Heart left ventricle (tissue), 13 donors: ENCODE results near the gene DDX3X.

Experiments used
- CTCF ChIP-seq, 12 donors: fragments of 200-600 bp; sonication (generic) in 4 of 12; IDR thresholded peaks; one replicate each; pipeline versions ENCODE4 v1.5.0 to v1.8.0; 2018 to 2022; ENCODE audit warnings: antibody characterized with exemption in 12 of 12, mild to moderate bottlenecking in 5 of 12
- POLR2A ChIP-seq, 2 donors: fragments of 450-650 bp; IDR thresholded peaks; one replicate each; pipeline ENCODE4 v1.6.1; 2017; ENCODE audit warnings: antibody characterized with exemption in 2 of 2, mild to moderate bottlenecking in 2 of 2, moderate library complexity in 2 of 2
- donor health status: ischemic (EF 13 %, LVEDD 7.1; RV severe dilation, severe dysfunction).
- donor health status: DM: no; HTN: yes; CAD: no.
- donor health status: DM: no; HTN: no; CAD: no.
- donor health status: ischemic (EF 25% LVEDD 6.9; RV normal size, moderate dysfunction).
- donor health status: ischemic (EF 25% LVEDD 5.7; RV mildly dilated, moderate dysfunction).
- donor health status: ischemic (EF 35%, LVEDD 5.7; RV mildly dilated, moderate dysfunction).
- donor health status: nonischemic (EF 11% LVEDD 7.7; RV severe dilation, severe dysfunction).
- donor health status: DM: yes; HTN: yes; CAD: no.
- donor health status: PGD.
- donor health status: ischemic (EF 29% LVEDD 5.4; RV normal size, mild dysfunction).
- donor health status: nonischemic (EF 23%, LVEDD 6.1; RV moderate dilation, normal function).

DNA sequence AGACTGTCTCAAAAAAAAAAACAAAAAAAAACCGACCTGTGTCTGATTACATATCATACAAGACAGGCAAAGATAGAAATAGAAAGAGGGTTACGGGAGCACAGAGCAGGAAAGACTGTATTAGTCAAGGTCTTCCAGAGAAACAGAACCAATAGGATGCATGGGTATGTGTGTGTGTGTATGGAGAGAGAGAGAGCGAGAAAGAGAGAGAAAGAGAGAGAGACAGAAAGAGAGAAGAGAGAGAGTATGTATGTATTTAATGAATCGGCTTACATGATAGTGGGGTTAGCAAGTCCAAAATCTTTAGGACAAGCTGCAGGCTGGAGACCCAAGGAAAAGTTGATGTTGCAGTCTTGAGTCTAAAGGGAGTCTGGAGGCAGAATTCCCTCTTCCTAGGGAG lies 7.5 kb upstream of the DDX3X start:
- TF ChIP-seq CTCF (IDR thresholded peaks at IDR 0.05) (no peak), POLR2A (IDR thresholded peaks at IDR 0.05) (no peak)
